ENCODE measurements around the gene FRS2.

Gene FRS2

DNA sequence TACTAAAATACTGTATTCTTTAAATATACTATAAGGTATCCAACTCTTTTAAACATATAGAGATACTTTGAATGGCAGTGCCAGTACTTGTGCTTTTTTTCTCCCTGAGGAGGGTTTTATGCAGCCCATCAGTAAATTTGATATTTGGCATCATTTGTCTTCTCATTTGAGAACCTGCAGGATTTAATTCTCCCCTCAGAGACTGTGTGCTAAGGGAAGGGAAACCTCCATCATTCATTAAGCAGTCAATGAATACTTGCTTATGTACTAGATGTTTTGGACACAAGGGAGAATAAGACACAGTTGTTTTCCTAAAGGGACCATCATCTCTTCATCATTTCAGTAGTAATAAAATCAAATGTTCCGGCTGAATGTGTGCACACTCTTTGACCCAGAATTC is 40.8 kb downstream of the FRS2 start:
- TF ChIP-seq FOXP2 (optimal IDR thresholded peaks at IDR 0.05; ENCODE audit: control extremely low read depth, extremely low read length, insufficient read depth), result no peak
- H3K4me3 ChIP-seq, result no peak overlapping the region
- H3K9ac ChIP-seq (ENCODE audit: insufficient read length), result no peak overlapping the region
- 0 out of 2 replicates have a peak, but pooled peaks cover 4% of the 10 kb centered on the region for H3K36me3 ChIP-seq (ENCODE audit: insufficient read depth, low read length)
- DNase-seq (ENCODE audit: low read depth, low spot score), result no peak
- no peaks in the 10 kb centered on the region for H3K9me3 ChIP-seq (ENCODE audit: low read depth, low read length)
- H3K27ac ChIP-seq, result no peak overlapping the region

DNA sequence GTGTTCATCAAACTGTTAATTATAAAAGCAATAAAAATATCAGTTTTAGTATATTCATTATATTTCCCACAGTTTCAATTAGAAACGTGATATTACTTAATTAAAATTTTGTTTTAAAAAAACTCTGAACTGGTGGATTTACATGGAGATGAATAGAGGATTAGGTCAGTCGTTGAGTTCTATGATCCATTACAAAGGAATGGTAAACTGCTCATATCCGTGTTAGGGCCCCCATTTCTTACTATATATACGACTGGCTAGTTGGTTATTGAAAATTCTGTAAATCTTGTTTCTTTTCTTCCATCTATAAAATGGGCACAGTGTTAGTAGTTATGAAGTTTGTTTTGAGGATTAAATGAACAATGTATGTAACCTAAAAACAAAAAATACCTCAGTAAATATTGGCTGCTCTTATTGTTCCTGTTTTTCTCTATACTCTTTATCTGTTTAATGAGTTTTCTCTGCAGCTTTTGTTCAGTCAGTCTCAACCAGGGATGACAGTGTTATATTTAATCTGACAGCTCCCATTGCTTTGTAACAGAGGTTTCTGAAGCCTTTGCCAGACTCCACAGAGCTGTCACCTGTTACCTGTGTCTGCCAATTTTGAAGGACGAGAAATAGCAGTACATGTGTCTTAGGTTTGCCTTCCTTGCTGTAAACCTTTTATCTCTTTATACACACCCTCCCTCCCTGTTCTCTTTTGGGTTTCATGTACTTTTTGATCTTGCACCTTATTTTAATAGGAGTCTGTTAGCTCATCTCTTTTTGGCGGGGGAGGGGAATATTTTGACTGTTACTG is 41.5 kb downstream of the FRS2 start:
- no peak for TF ChIP-seq EZH2 (IDR thresholded peaks at IDR 0.05)
- no peak for TF ChIP-seq POLR2AphosphoS5 (IDR thresholded peaks at IDR 0.05; ENCODE audit: borderline replicate concordance, low read depth, low read length)
- no peak for TF ChIP-seq FOXP2 (optimal IDR thresholded peaks at IDR 0.05; ENCODE audit: control extremely low read depth, extremely low read length, insufficient read depth)
- Histone ChIP-seq H3K36me3 (ENCODE audit: insufficient read depth, low read length) (0 out of 2 replicates have a peak, but pooled peaks cover 4% of the 10 kb centered on the region), H3K9me3 (ENCODE audit: low read depth, low read length) (no peaks in the 10 kb centered on the region), H3K4me3 (no peak overlapping the region), H3K9ac (ENCODE audit: insufficient read length) (no peak overlapping the region), H3K27ac (no peak overlapping the region)
- DNase-seq (ENCODE audit: low read depth, low spot score), result no peak

DNA sequence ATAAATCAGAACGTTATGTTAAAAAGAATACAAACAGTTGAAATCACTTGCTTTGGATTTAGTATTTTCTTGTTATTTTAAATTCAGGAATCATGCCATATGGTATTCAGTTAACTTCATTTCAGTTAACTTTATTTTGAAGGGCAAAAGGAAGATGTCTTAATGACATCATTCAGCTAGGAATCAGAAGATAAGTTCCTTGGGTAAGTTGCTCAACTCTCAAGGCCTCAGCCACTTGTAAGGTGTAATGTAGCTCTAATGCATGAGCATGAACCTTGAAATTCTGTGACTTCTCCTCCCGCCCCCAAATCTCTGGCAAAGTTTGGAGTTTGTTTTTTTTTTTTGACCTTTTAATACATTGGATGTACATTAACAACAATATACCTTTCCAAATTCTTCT is 42.6 kb downstream of the FRS2 start:
- no peak overlapping the region for H3K9ac ChIP-seq (ENCODE audit: insufficient read length)
- no peaks in the 10 kb centered on the region for H3K36me3 ChIP-seq (ENCODE audit: insufficient read depth, low read length)
- no peak overlapping the region for H3K27ac ChIP-seq
- no peak overlapping the region for H3K4me3 ChIP-seq
- H3K9me3 ChIP-seq (ENCODE audit: low read depth, low read length), result no peaks in the 10 kb centered on the region
- no peak for DNase-seq (ENCODE audit: low read depth, low spot score)
- TF ChIP-seq EZH2 (IDR thresholded peaks at IDR 0.05), result no peak

GRCh38 chr12:69513297-69513696 is 43.1 kb downstream of the FRS2 start:
- no peak overlapping the region for H3K27ac ChIP-seq
- no peaks in the 10 kb centered on the region for H3K36me3 ChIP-seq (ENCODE audit: insufficient read depth, low read length)
- TF ChIP-seq POLR2AphosphoS5 (IDR thresholded peaks at IDR 0.05; ENCODE audit: borderline replicate concordance, low read depth, low read length), result no peak
- no peak for TF ChIP-seq EZH2 (IDR thresholded peaks at IDR 0.05)
- no peak for TF ChIP-seq FOXP2 (optimal IDR thresholded peaks at IDR 0.05; ENCODE audit: control extremely low read depth, extremely low read length, insufficient read depth)
- no peak overlapping the region for H3K9ac ChIP-seq (ENCODE audit: insufficient read length)
- no peaks in the 10 kb centered on the region for H3K9me3 ChIP-seq (ENCODE audit: low read depth, low read length)
- DNase-seq (ENCODE audit: low read depth, low spot score), result no peak
- H3K4me3 ChIP-seq, result no peak overlapping the region

- Histone ChIP-seq H3K36me3 (ENCODE audit: insufficient read depth, low read length) (no peaks in the 10 kb centered on the region), H3K4me3 (no peak overlapping the region), H3K9ac (ENCODE audit: insufficient read length) (no peak overlapping the region), H3K9me3 (ENCODE audit: low read depth, low read length) (no peaks in the 10 kb centered on the region), H3K27ac (no peak overlapping the region)
- DNase-seq (ENCODE audit: low read depth, low spot score), result no peak
- TF ChIP-seq POLR2AphosphoS5 (IDR thresholded peaks at IDR 0.05; ENCODE audit: borderline replicate concordance, low read depth, low read length) (no peak), EZH2 (IDR thresholded peaks at IDR 0.05) (no peak), FOXP2 (optimal IDR thresholded peaks at IDR 0.05; ENCODE audit: control extremely low read depth, extremely low read length, insufficient read depth) (no peak)
Observed at GRCh38 chr12:69514111-69514510, 43.9 kb downstream of the FRS2 start.

GRCh38 chr12:69514845-69515244 is 44.7 kb downstream of the FRS2 start:
- TF ChIP-seq FOXP2 (optimal IDR thresholded peaks at IDR 0.05; ENCODE audit: control extremely low read depth, extremely low read length, insufficient read depth) (no peak), POLR2AphosphoS5 (IDR thresholded peaks at IDR 0.05; ENCODE audit: borderline replicate concordance, low read depth, low read length) (no peak), EZH2 (IDR thresholded peaks at IDR 0.05) (no peak)
- Histone ChIP-seq H3K27ac (no peak overlapping the region), H3K9ac (ENCODE audit: insufficient read length) (no peak overlapping the region), H3K36me3 (ENCODE audit: insufficient read depth, low read length) (no peaks in the 10 kb centered on the region), H3K4me3 (no peak overlapping the region), H3K9me3 (ENCODE audit: low read depth, low read length) (no peaks in the 10 kb centered on the region)
- DNase-seq (ENCODE audit: low read depth, low spot score), result no peak

DNA sequence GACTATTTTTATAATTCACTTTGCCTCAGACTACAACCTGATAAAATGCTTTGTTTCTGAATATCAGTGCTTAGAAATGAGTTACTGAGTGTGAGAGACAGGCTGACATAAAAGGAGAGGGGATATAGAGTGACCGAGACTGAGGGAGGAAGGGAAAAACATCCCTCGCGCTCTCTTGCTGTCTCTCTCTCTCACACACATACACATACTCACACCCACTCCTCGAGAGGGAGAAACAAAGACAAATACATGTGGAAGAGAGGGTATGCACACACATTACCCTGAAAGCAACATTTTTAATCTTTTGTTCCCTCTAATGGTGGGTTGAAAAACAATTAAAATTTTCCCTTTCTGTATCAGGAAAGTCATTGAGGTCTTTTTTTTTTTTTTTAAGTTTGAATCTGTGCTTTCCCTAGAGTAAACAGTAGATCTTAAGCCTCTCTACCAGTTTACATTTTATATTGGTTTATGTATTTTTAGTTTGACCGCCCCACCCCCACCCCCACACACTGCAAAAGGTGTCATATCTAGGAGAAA is 45.3 kb downstream of the FRS2 start:
- H3K4me3 ChIP-seq, result no peak overlapping the region
- no peak overlapping the region for H3K27ac ChIP-seq
- no peak for DNase-seq (ENCODE audit: low read depth, low spot score)
- no peaks in the 10 kb centered on the region for H3K9me3 ChIP-seq (ENCODE audit: low read depth, low read length)
- H3K36me3 ChIP-seq (ENCODE audit: insufficient read depth, low read length), result no peaks in the 10 kb centered on the region
- TF ChIP-seq POLR2AphosphoS5 (IDR thresholded peaks at IDR 0.05; ENCODE audit: borderline replicate concordance, low read depth, low read length) (no peak), FOXP2 (optimal IDR thresholded peaks at IDR 0.05; ENCODE audit: control extremely low read depth, extremely low read length, insufficient read depth) (no peak), EZH2 (IDR thresholded peaks at IDR 0.05) (no peak)
- H3K9ac ChIP-seq (ENCODE audit: insufficient read length), result no peak overlapping the region

DNA sequence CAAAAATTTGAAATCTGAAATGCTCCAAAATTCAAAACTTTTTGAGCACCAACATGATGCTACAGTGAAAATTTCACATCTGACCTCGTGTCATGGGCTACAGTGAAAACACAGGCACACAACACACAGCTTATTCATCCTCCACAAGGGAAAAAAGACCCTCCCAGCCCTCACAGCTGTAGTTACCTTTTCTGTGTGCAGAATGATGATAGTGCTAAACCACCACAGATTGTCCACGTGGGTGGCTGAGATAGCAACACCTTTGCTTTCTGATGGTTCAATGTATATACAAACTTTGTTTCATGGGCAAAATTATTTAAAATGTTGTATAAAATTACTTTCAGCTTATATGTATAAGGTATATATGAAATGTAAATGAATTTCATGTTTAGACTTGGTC is 46.8 kb downstream of the FRS2 start:
- H3K36me3 ChIP-seq (ENCODE audit: insufficient read depth, low read length), result no peaks in the 10 kb centered on the region
- no peak for TF ChIP-seq FOXP2 (optimal IDR thresholded peaks at IDR 0.05; ENCODE audit: control extremely low read depth, extremely low read length, insufficient read depth)
- TF ChIP-seq EZH2 (IDR thresholded peaks at IDR 0.05), result no peak
- TF ChIP-seq POLR2AphosphoS5 (IDR thresholded peaks at IDR 0.05; ENCODE audit: borderline replicate concordance, low read depth, low read length), result no peak
- H3K9me3 ChIP-seq (ENCODE audit: low read depth, low read length), result no peaks in the 10 kb centered on the region
- H3K9ac ChIP-seq (ENCODE audit: insufficient read length), result no peak overlapping the region
- H3K27ac ChIP-seq, result no peak overlapping the region
- H3K4me3 ChIP-seq, result no peak overlapping the region
- DNase-seq (ENCODE audit: low read depth, low spot score), result no peak

DNA sequence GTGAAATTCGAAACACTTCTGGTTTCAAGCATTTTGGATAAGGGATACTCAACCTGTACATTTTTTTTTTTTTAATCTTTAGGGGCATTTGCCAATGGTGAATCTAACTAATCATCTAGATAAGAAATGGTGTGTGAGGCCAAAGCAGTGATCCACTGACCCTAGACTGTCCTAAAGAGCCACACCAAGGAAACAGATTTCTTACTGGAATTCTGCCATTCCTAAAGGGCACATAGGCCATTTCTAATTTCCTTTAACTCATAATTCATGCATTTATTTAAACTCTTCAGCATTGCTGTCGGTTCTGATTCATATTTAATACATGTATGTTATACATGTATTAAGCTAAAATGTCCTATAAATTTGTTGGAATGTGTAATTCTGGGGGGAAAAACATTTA is 47.2 kb downstream of the FRS2 start:
- Histone ChIP-seq H3K4me3 (no peak overlapping the region), H3K36me3 (ENCODE audit: insufficient read depth, low read length) (no peaks in the 10 kb centered on the region), H3K9ac (ENCODE audit: insufficient read length) (no peak overlapping the region), H3K9me3 (ENCODE audit: low read depth, low read length) (no peaks in the 10 kb centered on the region), H3K27ac (no peak overlapping the region)
- DNase-seq (ENCODE audit: low read depth, low spot score), result no peak
- TF ChIP-seq FOXP2 (optimal IDR thresholded peaks at IDR 0.05; ENCODE audit: control extremely low read depth, extremely low read length, insufficient read depth) (no peak), EZH2 (IDR thresholded peaks at IDR 0.05) (no peak), POLR2AphosphoS5 (IDR thresholded peaks at IDR 0.05; ENCODE audit: borderline replicate concordance, low read depth, low read length) (no peak)
